ENCODE measurements around the gene ATOX1. TPM values are rescaled to one million over a fixed set of nuclear protein-coding genes. Genes with fewer than 3 reads are reported as not detected.
"Not testable (repeated sequence)": the region's sequence is repeated elsewhere in the genome, so short reads cannot be mapped to it uniquely, and the experiment has no call there.

Gene ATOX1
- polyA plus RNA-seq, 6 donors from 2014 or later: 51.7 to 74.8 (median 59.4) TPM

DNA sequence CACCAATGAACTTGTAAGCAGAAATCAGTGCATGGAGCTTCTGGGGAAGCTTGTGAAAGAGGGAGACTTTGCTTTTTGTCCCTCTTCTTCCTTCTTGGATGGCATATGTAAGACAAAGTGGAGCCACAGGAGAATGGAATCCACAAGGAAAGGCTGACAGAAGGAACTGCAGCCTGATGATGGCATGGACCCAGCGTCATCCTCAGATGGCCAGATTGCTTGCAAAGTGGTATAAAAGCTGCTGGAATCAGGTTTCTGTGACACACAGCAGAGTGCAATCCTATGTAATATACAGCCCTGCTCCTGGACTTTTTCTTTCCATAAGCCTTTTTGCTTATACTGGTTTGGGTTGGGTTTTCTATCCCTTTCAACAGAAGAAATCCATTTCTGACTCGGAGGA lies 40.3 kb downstream of the ATOX1 start:
- DNase-seq (no peak), ATAC-seq (ENCODE audit: low read depth in 2 of 2) (no peak)
- Mint-ChIP-seq H3K36me3 (peaks cover 0 to 4% of the 10 kb centered on the region in 2 donors), H3K4me1 (peaks cover 17 to 35% (median 31%) of the 10 kb centered on the region in 3 donors), H3K27me3 (peaks cover 0 to 5% (median 4%) of the 10 kb centered on the region in 3 donors), H3K9me3 (peaks cover 0 to 1% (median 0%) of the 10 kb centered on the region in 7 donors), H3K4me3 (no peak overlapping the region), H3K27ac (no peak overlapping the region)

DNA sequence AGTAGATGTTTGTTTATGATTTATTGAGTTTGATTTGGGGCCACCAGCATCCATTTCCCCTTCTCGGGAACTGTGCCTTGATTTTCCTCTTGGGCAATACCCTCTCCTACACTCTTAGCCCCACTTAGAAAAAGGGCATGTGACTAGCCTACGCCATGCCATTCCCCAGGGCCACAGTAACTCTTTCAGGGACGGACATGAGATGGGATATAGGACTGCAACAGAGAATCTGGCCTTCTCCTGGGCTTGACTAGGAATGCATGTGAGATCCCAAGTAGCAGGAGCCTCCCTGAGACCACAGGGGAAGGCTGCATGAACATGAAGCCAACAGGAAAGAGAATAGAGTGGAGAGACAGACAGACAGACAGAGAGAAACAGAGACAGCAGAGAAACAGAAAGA lies 41.0 kb downstream of the ATOX1 start:
- ATAC-seq (ENCODE audit: low read depth in 2 of 2): no peak
- Mint-ChIP-seq H3K4me3 (no peak overlapping the region), H3K36me3 (peaks cover 0 to 4% of the 10 kb centered on the region in 2 donors), H3K27ac (peak overlapping the region in 4 of 6 donors; percentile 8 to 76 (median 70)), H3K27me3 (peaks cover 4 to 11% (median 5%) of the 10 kb centered on the region in 3 donors), H3K4me1 (peaks cover 15 to 29% (median 24%) of the 10 kb centered on the region in 3 donors), H3K9me3 (peaks cover 0 to 2% (median 1%) of the 10 kb centered on the region in 7 donors)
- no peak for DNase-seq

DNA sequence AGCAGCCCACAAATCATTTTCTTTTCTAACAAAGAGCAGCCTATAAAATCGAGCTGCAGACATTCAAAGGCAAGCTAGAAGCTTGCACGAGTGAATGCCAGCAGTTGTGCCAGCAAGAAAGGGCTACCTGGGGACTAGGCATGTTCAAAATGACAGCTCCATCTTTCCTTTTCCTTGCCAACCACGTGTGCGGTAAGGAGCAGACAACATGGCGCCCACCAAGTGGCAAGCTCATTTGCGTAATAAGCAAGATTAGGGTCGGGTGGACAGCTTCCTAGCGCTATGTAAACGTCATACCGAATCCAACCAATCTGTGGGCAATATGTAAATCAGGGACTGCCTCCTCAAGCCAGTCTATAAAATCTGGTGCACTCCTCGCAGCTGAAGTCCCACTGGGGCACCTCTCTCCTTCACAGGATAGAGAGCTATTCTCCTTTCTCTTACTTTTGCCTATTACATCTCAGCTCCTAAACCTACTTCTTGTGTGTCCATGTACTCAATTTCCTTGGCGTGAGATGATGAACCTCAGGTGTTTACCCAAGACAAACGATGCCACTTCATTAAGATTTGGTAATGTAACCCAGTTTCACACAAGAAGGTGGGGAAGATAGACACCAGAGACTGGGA lies 49.2 kb downstream of the ATOX1 start:
- ATAC-seq (ENCODE audit: low read depth in 2 of 2) (no peak), DNase-seq (no peak)
- Mint-ChIP-seq H3K27me3 (peaks cover 0 to 7% (median 4%) of the 10 kb centered on the region in 3 donors), H3K4me3 (no peak overlapping the region), H3K27ac (no peak overlapping the region), H3K9me3 (peaks cover 0 to 11% (median 7%) of the 10 kb centered on the region in 7 donors), H3K4me1 (peaks cover 0 to 16% (median 9%) of the 10 kb centered on the region in 3 donors), H3K36me3 (peaks cover 0 to 3% of the 10 kb centered on the region in 2 donors)

DNA sequence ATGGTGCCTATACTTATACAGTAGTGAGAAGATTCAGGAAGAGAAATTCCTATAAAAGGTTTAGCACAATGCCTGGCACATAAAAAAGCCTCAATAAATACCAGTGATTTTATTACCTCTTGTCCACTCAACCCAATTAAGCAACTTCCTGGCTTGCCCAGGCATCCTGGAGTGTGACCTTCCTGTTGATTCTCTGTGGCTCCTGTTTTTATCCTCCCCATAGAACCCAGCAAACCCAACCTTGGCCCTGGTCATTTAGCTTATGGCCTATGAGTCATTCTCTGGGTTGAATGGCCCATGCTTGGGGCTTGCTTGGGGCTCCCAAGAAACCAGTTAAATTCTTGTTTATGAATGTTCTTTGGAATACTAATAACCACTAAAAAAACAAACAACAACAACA lies 50.3 kb downstream of the ATOX1 start:
- Mint-ChIP-seq H3K4me3 (no peak overlapping the region), H3K9me3 (peaks cover 0 to 11% (median 7%) of the 10 kb centered on the region in 7 donors), H3K27me3 (peaks cover 0 to 7% (median 4%) of the 10 kb centered on the region in 3 donors), H3K4me1 (peaks cover 0 to 16% (median 9%) of the 10 kb centered on the region in 3 donors), H3K36me3 (peaks cover 0 to 3% of the 10 kb centered on the region in 2 donors), H3K27ac (no peak overlapping the region)
- ATAC-seq (ENCODE audit: low read depth in 2 of 2) (no peak), DNase-seq (no peak)

DNA sequence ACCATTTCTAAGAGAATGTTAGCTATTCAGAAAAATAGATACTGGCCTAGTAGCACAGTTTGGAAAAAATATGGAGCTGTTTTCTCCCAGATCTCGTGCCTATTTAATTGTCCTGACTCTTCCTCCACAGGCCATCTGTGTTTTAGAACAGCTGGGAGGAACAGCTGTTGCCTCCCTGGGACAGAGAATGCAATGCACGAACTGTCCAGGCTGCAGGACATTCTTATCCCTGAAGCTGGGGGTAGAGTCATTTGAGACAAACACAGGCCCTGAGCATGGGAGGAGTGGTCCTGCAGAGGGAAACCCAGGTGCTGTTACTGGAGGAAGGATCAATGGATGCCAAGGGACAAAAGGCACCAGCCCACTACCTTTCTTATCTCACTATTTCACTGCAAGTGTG lies 50.9 kb downstream of the ATOX1 start:
- ATAC-seq (ENCODE audit: low read depth in 2 of 2) (no peak), DNase-seq (no peak)
- no peak overlapping the region for H3K4me3 Mint-ChIP-seq
- H3K4me1 Mint-ChIP-seq: peaks cover 0 to 16% (median 9%) of the 10 kb centered on the region in 3 donors
- H3K9me3 Mint-ChIP-seq: peaks cover 0 to 11% (median 7%) of the 10 kb centered on the region in 7 donors
- peaks cover 0 to 2% (median 0%) of the 10 kb centered on the region in 3 donors for H3K27me3 Mint-ChIP-seq
- peaks cover 0 to 3% of the 10 kb centered on the region in 2 donors for H3K36me3 Mint-ChIP-seq
- no peak overlapping the region for H3K27ac Mint-ChIP-seq

DNA sequence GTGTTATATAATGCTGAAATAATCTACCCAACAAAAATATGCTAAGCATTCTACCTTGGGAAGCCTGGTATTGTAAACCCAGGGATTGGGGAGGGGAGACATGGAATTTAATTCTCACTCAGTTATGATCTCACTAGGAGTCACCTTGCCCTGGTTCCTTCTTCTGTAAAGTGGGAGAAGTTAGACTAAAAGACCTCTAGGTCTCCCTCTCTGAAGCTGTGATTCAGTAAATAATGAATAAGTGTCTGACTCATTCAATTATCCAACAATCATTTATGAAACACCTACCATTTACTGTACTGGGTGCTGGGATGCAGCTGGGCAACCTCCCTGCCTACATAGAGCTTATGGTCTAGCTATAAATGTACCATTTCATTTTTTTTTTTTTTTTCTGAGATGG lies 51.5 kb downstream of the ATOX1 start:
- ATAC-seq (ENCODE audit: low read depth in 2 of 2) (no peak), DNase-seq (no peak)
- no peak overlapping the region for H3K27ac Mint-ChIP-seq
- H3K9me3 Mint-ChIP-seq: peaks cover 0 to 6% (median 4%) of the 10 kb centered on the region in 7 donors
- H3K4me3 Mint-ChIP-seq: no peak overlapping the region
- peaks cover 0 to 3% of the 10 kb centered on the region in 2 donors for H3K36me3 Mint-ChIP-seq
- peaks cover 0 to 12% (median 9%) of the 10 kb centered on the region in 3 donors for H3K4me1 Mint-ChIP-seq
- no peaks in the 10 kb centered on the region for H3K27me3 Mint-ChIP-seq

DNA sequence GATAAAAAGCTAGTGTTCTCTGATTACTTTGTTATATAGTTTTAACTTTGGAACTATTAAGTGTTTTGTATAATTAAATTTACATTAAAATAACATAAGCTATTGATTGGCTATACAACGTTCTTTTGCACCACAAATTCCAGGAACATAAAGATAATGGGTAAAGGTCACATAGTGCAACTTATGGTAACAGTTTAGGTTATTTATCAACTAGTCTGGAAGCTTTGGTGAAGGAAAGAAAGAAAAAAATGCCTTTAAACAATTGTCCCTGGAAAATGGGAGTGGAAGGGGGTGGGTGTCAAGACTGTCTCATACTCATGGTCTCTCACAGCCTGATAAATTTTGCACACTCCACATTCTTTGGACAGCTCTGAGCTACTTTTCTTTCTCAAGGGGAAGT lies 54.7 kb downstream of the ATOX1 start:
- ATAC-seq (ENCODE audit: low read depth in 2 of 2): no peak
- no peak overlapping the region for H3K4me3 Mint-ChIP-seq
- no peak for DNase-seq
- H3K4me1 Mint-ChIP-seq: peaks cover 3 to 6% (median 4%) of the 10 kb centered on the region in 3 donors
- H3K27ac Mint-ChIP-seq: no peak overlapping the region
- H3K27me3 Mint-ChIP-seq: no peaks in the 10 kb centered on the region
- peaks cover 0 to 3% of the 10 kb centered on the region in 2 donors for H3K36me3 Mint-ChIP-seq
- H3K9me3 Mint-ChIP-seq: no peaks in the 10 kb centered on the region

DNA sequence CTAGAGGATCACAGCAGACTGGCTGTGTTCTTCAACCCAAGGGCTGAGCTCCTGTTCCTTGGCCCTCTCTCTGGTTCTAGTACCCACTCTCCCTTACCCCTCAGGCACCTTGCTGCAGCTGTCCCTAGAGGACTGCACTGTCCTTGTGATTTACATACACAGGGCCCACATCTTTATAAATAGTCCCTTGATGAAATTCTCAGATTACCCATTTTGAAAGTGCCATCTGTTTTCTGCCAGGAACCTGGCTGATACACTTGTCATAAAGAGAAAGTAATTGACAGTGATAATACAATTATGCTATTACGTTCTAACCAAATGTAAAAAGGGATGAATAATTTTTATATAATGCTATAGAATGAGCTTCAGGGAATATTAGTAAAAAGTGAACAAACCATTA lies 55.2 kb downstream of the ATOX1 start:
- Mint-ChIP-seq H3K27ac (peak overlapping the region in 1 of 6 donors; percentile 12), H3K27me3 (no peaks in the 10 kb centered on the region), H3K4me1 (peaks cover 3 to 6% (median 4%) of the 10 kb centered on the region in 3 donors), H3K9me3 (no peaks in the 10 kb centered on the region), H3K36me3 (peaks cover 0 to 3% of the 10 kb centered on the region in 2 donors), H3K4me3 (no peak overlapping the region)
- DNase-seq (no peak), ATAC-seq (ENCODE audit: low read depth in 2 of 2) (no peak)

DNA sequence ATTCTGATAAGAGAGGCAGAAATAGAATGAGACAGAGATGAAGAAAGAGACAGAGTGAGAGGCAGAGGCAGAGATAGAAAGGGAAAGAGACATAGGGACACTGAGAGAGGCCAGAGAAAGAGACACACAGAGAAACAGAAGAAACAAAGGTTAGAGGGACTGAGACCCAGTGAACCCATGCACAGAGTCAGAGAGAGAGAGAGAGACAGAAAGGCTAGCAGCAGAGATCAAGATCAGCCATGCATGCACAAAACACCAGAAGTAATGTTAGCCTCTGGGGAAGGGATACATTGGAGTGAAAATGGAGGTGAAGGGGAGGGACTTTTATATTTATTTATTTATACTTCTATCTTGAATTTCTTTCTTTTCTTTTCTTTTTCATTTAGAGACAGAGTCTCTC lies 57.6 kb downstream of the ATOX1 start:
- Mint-ChIP-seq H3K4me1 (peaks cover 3 to 6% (median 4%) of the 10 kb centered on the region in 3 donors), H3K9me3 (no peaks in the 10 kb centered on the region), H3K27ac (no peak overlapping the region), H3K36me3 (peaks cover 0 to 3% of the 10 kb centered on the region in 2 donors), H3K4me3 (no peak overlapping the region), H3K27me3 (peaks cover 0 to 6% (median 0%) of the 10 kb centered on the region in 3 donors)
- ATAC-seq (ENCODE audit: low read depth in 2 of 2) (no peak), DNase-seq (no peak)

DNA sequence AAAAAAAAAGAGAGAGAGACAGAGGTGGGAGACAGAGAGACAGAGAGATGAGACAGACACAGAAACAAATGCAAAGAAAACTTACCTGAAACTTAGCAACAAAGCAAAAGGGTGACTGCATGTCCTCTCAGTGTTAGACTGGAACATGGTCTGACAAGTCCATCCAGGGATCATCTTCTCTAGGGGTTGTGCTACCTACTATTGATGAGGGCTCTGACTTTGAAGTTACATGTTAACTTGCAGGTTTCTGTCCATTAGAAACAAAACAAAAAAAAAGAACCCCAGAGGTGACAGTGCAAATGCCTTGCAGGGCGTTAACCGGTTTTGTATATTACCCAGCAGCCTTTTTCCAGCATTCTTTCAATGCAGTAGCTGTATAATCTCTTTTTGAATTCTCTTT lies 58.1 kb downstream of the ATOX1 start:
- ATAC-seq (ENCODE audit: low read depth in 2 of 2) (no peak), DNase-seq (no peak)
- H3K36me3 Mint-ChIP-seq: peaks cover 0 to 3% of the 10 kb centered on the region in 2 donors
- no peak overlapping the region for H3K4me3 Mint-ChIP-seq
- H3K9me3 Mint-ChIP-seq: no peaks in the 10 kb centered on the region
- H3K27ac Mint-ChIP-seq: no peak overlapping the region
- H3K4me1 Mint-ChIP-seq: peaks cover 3 to 6% (median 4%) of the 10 kb centered on the region in 3 donors
- peaks cover 0 to 6% (median 0%) of the 10 kb centered on the region in 3 donors for H3K27me3 Mint-ChIP-seq

DNA sequence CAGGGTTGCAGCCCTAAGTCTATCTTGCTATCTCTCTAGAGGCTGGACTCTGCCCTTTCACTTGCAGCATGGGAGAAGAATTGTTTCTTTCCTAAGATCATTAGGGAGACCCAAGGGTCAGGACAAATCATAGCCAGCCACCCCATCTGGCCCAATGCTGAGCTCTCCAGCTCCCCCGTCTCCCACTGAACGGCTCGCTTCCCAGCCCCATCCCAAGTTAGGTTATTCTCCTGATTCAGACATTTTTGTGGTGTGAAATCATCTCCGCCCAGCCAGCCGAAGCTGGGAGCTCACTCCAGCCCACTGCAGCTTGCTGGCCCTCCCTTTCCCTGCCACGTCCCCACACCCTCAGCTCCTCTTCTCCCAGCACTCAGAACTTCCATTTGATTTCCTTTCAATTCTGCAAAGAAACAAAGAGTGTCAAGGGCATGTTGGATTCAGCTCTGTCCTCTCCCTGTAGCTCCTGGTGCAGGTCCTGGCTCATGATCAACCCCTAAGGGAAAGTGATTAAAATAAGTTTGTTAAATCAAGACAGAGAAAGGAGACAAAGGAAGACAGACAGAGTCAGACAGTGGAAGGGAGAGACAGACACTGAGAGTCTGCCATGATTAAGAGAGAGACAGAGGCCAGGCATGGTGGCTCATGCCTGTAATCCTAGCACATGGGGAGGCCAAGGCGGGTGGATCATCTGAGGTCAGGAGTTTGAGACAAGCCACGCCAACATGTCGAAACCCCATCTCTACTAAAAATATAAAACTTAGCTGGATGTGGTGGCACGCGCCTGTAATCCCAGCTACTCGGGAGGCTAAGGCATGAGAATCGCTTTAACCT lies 59.1 kb downstream of the ATOX1 start:
- no peaks in the 10 kb centered on the region for H3K36me3 Mint-ChIP-seq
- H3K4me1 Mint-ChIP-seq: peaks cover 3 to 6% (median 4%) of the 10 kb centered on the region in 3 donors
- DNase-seq (no peak), ATAC-seq (ENCODE audit: low read depth in 2 of 2) (no peak)
- no peak overlapping the region for H3K4me3 Mint-ChIP-seq
- no peaks in the 10 kb centered on the region for H3K9me3 Mint-ChIP-seq
- peaks cover 0 to 6% (median 0%) of the 10 kb centered on the region in 3 donors for H3K27me3 Mint-ChIP-seq
- H3K27ac Mint-ChIP-seq: peak overlapping the region in 2 of 6 donors; percentile 24 to 84

DNA sequence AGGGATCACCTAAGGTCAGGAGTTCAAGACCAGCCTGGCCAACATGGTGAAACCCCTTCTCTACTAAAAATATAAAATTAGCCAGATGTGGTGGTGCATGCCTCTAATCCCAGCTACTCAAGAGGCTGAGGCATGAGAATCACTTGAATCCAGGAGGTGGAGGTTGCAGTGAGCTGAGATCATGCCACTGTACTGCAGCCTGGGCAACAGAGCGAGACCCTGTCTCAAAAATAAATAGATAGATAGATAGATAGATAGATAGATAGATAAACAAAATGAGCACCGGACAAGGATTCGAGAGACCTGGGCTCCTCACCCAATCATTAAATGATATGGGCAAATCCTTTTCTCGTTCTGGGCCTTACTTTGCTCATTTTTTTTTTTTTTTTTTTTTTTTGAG lies 60.4 kb downstream of the ATOX1 start:
- not testable (repeated sequence) for H3K4me1 Mint-ChIP-seq; H3K36me3 Mint-ChIP-seq; DNase-seq; ATAC-seq (ENCODE audit: low read depth in 2 of 2); H3K27me3 Mint-ChIP-seq; H3K27ac Mint-ChIP-seq; H3K4me3 Mint-ChIP-seq; H3K9me3 Mint-ChIP-seq

DNA sequence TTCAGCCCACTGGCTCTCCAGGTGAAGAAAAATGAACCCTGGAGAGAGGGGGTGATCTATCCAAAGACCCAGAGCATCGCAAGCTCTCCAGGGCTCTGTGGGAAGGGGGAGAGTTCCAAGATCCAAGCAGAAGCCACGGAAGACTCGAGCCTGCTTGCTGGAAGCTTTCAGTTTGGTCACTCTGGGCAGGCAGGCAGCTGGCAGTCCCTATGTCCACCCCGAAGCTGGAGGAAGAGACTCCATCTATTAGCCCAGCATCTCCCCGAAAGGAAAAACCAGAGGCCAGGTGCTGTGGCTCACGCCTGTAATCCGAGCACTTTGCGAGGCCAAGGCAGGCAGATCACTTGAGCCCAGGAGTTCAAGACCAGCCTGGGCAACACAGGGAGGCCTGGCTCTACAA lies 61.0 kb downstream of the ATOX1 start:
- ATAC-seq (ENCODE audit: low read depth in 2 of 2) (no peak), DNase-seq (no peak)
- no peak overlapping the region for H3K27ac Mint-ChIP-seq
- peaks cover 3 to 6% (median 4%) of the 10 kb centered on the region in 3 donors for H3K4me1 Mint-ChIP-seq
- no peaks in the 10 kb centered on the region for H3K36me3 Mint-ChIP-seq
- no peak overlapping the region for H3K4me3 Mint-ChIP-seq
- no peaks in the 10 kb centered on the region for H3K9me3 Mint-ChIP-seq
- H3K27me3 Mint-ChIP-seq: peaks cover 0 to 6% (median 0%) of the 10 kb centered on the region in 3 donors
